Transverse colon (tissue), 4 donors: ENCODE measurements around the gene EML1. TPM values are rescaled to one million over a fixed set of nuclear protein-coding genes. Genes with fewer than 3 reads are reported as not detected.

Experiments
- DNase-seq: peaks from one replicate; pipeline ENCODE4 v3.0.0-alpha.2; 2019
- H3K27ac ChIP-seq, 4 donors: fragments of 200-600 bp; sonication (generic); 2 replicates each; pipeline ENCODE4 v1.5.1; 2016 to 2018; ENCODE audit warnings: inconsistent platforms in 4 of 4
- H3K27me3 ChIP-seq: fragments of 200-600 bp; sonication (generic); 2 replicates; pipeline ENCODE4 v1.5.1; 2017; ENCODE audit warnings: inconsistent platforms
- H3K36me3 ChIP-seq, 4 donors: fragments of 200-600 bp; sonication (generic); 2 replicates each; pipeline ENCODE4 v1.5.1; 2017 to 2019; ENCODE audit warnings: inconsistent platforms in 4 of 4
- H3K4me1 ChIP-seq, 4 donors: fragments of 200-600 bp; sonication (generic); 2 replicates each; pipeline ENCODE4 v1.5.1; 2017 to 2020; ENCODE audit warnings: inconsistent platforms in 4 of 4
- H3K4me3 ChIP-seq, 4 donors: fragments of 200-600 bp; sonication (generic); 1 replicate in 1 of 4; 2 replicates in 3 of 4; pipeline versions ENCODE4 v1.5.1 to v1.6.1; 2017 to 2019; ENCODE audit warnings: inconsistent platforms in 4 of 4
- H3K9me3 ChIP-seq, 2 donors: fragments of 200-600 bp; sonication (generic); 2 replicates each; pipeline ENCODE4 v1.5.1; 2017 to 2019; ENCODE audit warnings: inconsistent platforms in 2 of 2
- CTCF ChIP-seq, 5 experiments: fragments of 200-600 bp in 3 of 5; fragments of 450-650 bp in 2 of 5; sonication (generic) in 3 of 5; IDR thresholded peaks; 1 replicate in 2 of 5; 2 replicates in 3 of 5; pipeline ENCODE4 v1.5.1; 2016 to 2017; ENCODE audit warnings: antibody characterized with exemption in 5 of 5, inconsistent platforms in 3 of 5, mild to moderate bottlenecking in 2 of 5, moderate library complexity in 1 of 5
- EP300 ChIP-seq: sonication (generic); formaldehyde crosslinking; IDR thresholded peaks from one replicate; pipeline ENCODE4 v1.6.1; 2017; ENCODE audit warnings: antibody characterized with exemption, low read depth
- POLR2A ChIP-seq: fragments of 450-650 bp; IDR thresholded peaks from one replicate; pipeline ENCODE4 v1.6.1; 2016; ENCODE audit warnings: antibody characterized with exemption, mild to moderate bottlenecking, moderate library complexity
- POLR2AphosphoS5 ChIP-seq, 3 donors: sonication (generic); formaldehyde crosslinking; IDR thresholded peaks; one replicate each; pipeline ENCODE4 v1.6.1; 2016; ENCODE audit warnings: antibody characterized with exemption in 3 of 3
- WGBS, 2 donors: methylation state at CpG; one replicate each; pipeline ENCODE4 v1.1.5; 2018; ENCODE audit warnings: low coverage in 1 of 2; 5-methylcytosine and 5-hydroxymethylcytosine counted together
- in situ Hi-C, 4 donors: fragments of 200-750 bp; cut with MboI; loops; one replicate each; pipeline versions ENCODE4 v1.15.0 to v1.15.1; 2017; ENCODE audit warnings: low sequenced_read_pairs in 3 of 4, low pct_ligation_motif_present in 1 of 4, low pct_unique_long_range_greater_than_20kb in 1 of 4
- intact Hi-C: fragments of 100-400 bp; cut with DNase I; formaldehyde crosslinking; loops from one replicate; pipeline ENCODE4 v1.15.1; 2023; ENCODE audit warnings: low total_unique reads
- total RNA-seq, 4 donors: library from RNA; depleted of rRNA; stranded (reverse); fragments of >200 nt; gene quantifications; one replicate each; pipeline ENCODE4 v1.1.0, GENCODE V29; 2016

EML1 gene
- total RNA-seq, 4 donors from 2014 or later = 16.8 to 59.5 (median 21.9) TPM

GRCh38 chr14:99809859-99810558, 16.8 kb downstream of the EML1 start:
- TF ChIP-seq EP300 (no peak), CTCF (IDR thresholded peaks at IDR 0.05) (no peak), POLR2AphosphoS5 (IDR thresholded peaks at IDR 0.05) (no peak), POLR2A (no peak)
- no peak for DNase-seq
- Histone ChIP-seq H3K36me3 (no peaks in the 10 kb centered on the region), H3K4me3 (no peak overlapping the region), H3K27ac (peak overlapping the region; percentile 55 to 83 (median 64)), H3K27me3 (no peaks in the 10 kb centered on the region), H3K4me1 (peaks cover 0 to 28% (median 7%) of the 10 kb centered on the region in 4 donors), H3K9me3 (no peaks in the 10 kb centered on the region)
- intact Hi-C loops = loop anchor here (10.0 kb wide), 1 partner anchor 65 kb away; no protein-coding TSS in a partner anchor
- in situ Hi-C loops = no loop called here
- 75 to 100% methylated on average over 3 to 16 of the region's 16 CpGs for WGBS, 2 donors

- TF ChIP-seq CTCF (IDR thresholded peaks at IDR 0.05) (no peak), EP300 (no peak), POLR2A (no peak), POLR2AphosphoS5 (IDR thresholded peaks at IDR 0.05) (no peak)
- Histone ChIP-seq H3K4me1 (peaks cover 0 to 28% (median 7%) of the 10 kb centered on the region in 4 donors), H3K36me3 (no peaks in the 10 kb centered on the region), H3K9me3 (no peaks in the 10 kb centered on the region), H3K27me3 (no peaks in the 10 kb centered on the region), H3K27ac (peak overlapping the region; percentile 55 to 83 (median 64)), H3K4me3 (no peak overlapping the region)
- in situ Hi-C loops = no loop called here
- intact Hi-C loops = loop anchor here (10.0 kb wide), 1 partner anchor 64 kb away; no protein-coding TSS in a partner anchor
- DNase-seq = no peak
- WGBS, 2 donors = 82 to 90% methylated on average over 2 of the region's 2 CpGs
These were observed 17.3 kb downstream of the EML1 start for GRCh38 chr14:99810559-99810874.

- Histone ChIP-seq H3K36me3 (no peaks in the 10 kb centered on the region), H3K27ac (no peak overlapping the region), H3K4me3 (no peak overlapping the region), H3K9me3 (no peaks in the 10 kb centered on the region), H3K4me1 (peaks cover 0 to 28% (median 7%) of the 10 kb centered on the region in 4 donors), H3K27me3 (no peaks in the 10 kb centered on the region)
- WGBS, 2 donors = 87 to 88% methylated on average over 7 to 9 of the region's 9 CpGs
- in situ Hi-C loops = no loop called here
- intact Hi-C loops = loop anchor here (10.0 kb wide), 1 partner anchor 63 kb away; no protein-coding TSS in a partner anchor
- TF ChIP-seq POLR2A = no peak
- TF ChIP-seq POLR2AphosphoS5 (IDR thresholded peaks at IDR 0.05) = no peak
- no peak for TF ChIP-seq CTCF (IDR thresholded peaks at IDR 0.05)
- no peak for TF ChIP-seq EP300
- no peak for DNase-seq
These were observed 19.0 kb downstream of the EML1 start for GRCh38 chr14:99812096-99812750.

- H3K4me1 ChIP-seq = peaks cover 0 to 26% (median 4%) of the 10 kb centered on the region in 4 donors
- WGBS, 2 donors = 78 to 82% methylated on average over 5 to 6 of the region's 6 CpGs
These were observed 19.7 kb downstream of the EML1 start for GRCh38 chr14:99812892-99813291.

More at GRCh38 chr14:99812892-99813291, 19.7 kb downstream of the EML1 start:
- Histone ChIP-seq H3K9me3 (no peaks in the 10 kb centered on the region), H3K27ac (no peak overlapping the region), H3K36me3 (no peaks in the 10 kb centered on the region), H3K4me3 (no peak overlapping the region), H3K27me3 (no peaks in the 10 kb centered on the region)
- intact Hi-C loops (loop anchor here (10.0 kb wide), 1 partner anchor 62 kb away; no protein-coding TSS in a partner anchor), in situ Hi-C loops (no loop called here)
- TF ChIP-seq EP300 (no peak), CTCF (IDR thresholded peaks at IDR 0.05) (no peak), POLR2AphosphoS5 (IDR thresholded peaks at IDR 0.05) (no peak), POLR2A (no peak)
- no peak for DNase-seq
